ENCODE data around the gene TST. TPM values are rescaled to one million over a fixed set of nuclear protein-coding genes. Genes with fewer than 3 reads are reported as not detected.

The TST gene
- total and polyA plus RNA-seq, 2 of the 8 experiments (the other 6 are each of a cell fraction or from before 2014, with no cell fraction given): 22.6 to 61.6 TPM

DNA sequence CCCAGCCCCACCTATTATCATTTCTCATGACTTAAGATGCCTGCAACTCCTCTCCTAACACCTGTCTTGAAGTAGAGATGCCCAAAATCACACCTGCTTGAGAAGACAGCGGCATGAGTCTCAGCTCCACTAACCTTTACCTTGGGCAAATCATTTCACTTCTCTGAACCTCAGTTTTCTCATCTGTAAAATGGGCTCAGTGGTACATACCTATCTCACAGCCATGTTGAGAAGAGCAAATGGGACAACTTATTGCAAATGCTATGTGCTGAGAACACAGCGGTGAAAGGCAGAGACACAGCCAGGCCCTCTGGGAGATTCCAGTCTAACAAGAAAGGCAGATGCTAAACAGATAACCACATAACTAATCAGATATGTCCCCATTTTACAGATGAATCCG lies 7.8 kb downstream of the TST start:
- no peaks in the 10 kb centered on the region; the same call in 1 of the 2 replicates for H3K79me1 ChIP-seq (ENCODE audit: low read depth, low read length)
- H4K20me1 ChIP-seq (replicated peaks in 1 of 2; ENCODE audit: control insufficient read depth in 1 of 2, insufficient read depth in 2 of 2, low read length in 2 of 2): peaks cover under 1 to 11% of the 10 kb centered on the region in 2 experiments
- H2AK5ac ChIP-seq (ENCODE audit: low read depth, low read length): no peak overlapping the region
- H2BK12ac ChIP-seq (ENCODE audit: low read depth, low read length): no peak overlapping the region
- H3K4me3 ChIP-seq (ENCODE audit: extremely low read depth in 1 of 4, insufficient read depth in 2 of 4, low read depth in 3 of 4, low read length in 4 of 4): no peak overlapping the region
- no peak overlapping the region for H2BK20ac ChIP-seq (ENCODE audit: low read length)
- POLR2A ChIA-PET (ENCODE audit: partially characterized antibody): interaction anchor here (0.7 to 4.1 kb wide), 3 partner anchors 8 to 63 kb away, joined by 3 to 18 read pairs (median 4); partner anchors contain the start of genes MPST and TST
- no peaks in the 10 kb centered on the region for H3K23me2 ChIP-seq (ENCODE audit: low read depth, low read length)
- H3K36me3 ChIP-seq (ENCODE audit: control insufficient read depth in 2 of 4, insufficient read depth in 4 of 4, low read length in 3 of 4): peaks cover 0 to 4% (median 0%) of the 10 kb centered on the region in 4 experiments; a peak in 1 of 8 replicates
- H3K9me3 ChIP-seq (ENCODE audit: insufficient read depth in 2 of 2, low read depth in 1 of 2, low read length in 1 of 2): no peaks in the 10 kb centered on the region
- no peak overlapping the region for H2BK5ac ChIP-seq (ENCODE audit: low read depth, low read length)
- WGBS, 2 experiments (ENCODE audit: extremely low coverage in 1 of 2, insufficient coverage in 1 of 2, insufficient read length in 1 of 2, insufficient replicate concordance in 2 of 2, low coverage in 1 of 2, low lambda C conversion rate in 2 of 2, missing lambda C conversion rate in 1 of 2): 94% methylated on average over 3 of the region's 3 CpGs; no CpG with 5 or more reads in 1 of the 2 experiments
- H2BK120ac ChIP-seq (replicated peaks; ENCODE audit: low read depth, low read length): no peak overlapping the region
- DNase-seq (ENCODE audit: low read depth in 1 of 2, low spot score in 2 of 2) (no peak), FAIRE-seq (no peak)
- H4K5ac ChIP-seq (ENCODE audit: insufficient read length, low read depth, low read length): no peak overlapping the region
- CTCF ChIA-PET (ENCODE audit: partially characterized antibody): interaction anchor here (0.8 to 1.0 kb wide), 2 partner anchors 14 to 34 kb away, joined by 3 to 5 read pairs; no protein-coding TSS in a partner anchor
- H3K4me2 ChIP-seq (ENCODE audit: insufficient read depth in 1 of 2, low read depth in 2 of 2, low read length in 2 of 2): no peak overlapping the region
- H3K9ac ChIP-seq (replicated peaks in 1 of 4; ENCODE audit: extremely low read depth in 1 of 4, low read depth in 3 of 4, low read length in 3 of 4): no peak overlapping the region
- H3K4me1 ChIP-seq (replicated peaks in 1 of 4; ENCODE audit: control insufficient read depth in 3 of 4, insufficient read depth in 4 of 4, low read length in 3 of 4): peaks cover 0 to 4% (median 1%) of the 10 kb centered on the region in 4 experiments; a peak in 3 of 7 replicates
- no peak overlapping the region for H4K8ac ChIP-seq (ENCODE audit: extremely low read depth, insufficient read depth, low read length)
- no peak overlapping the region for H3K23ac ChIP-seq (ENCODE audit: insufficient read length)
- H4K91ac ChIP-seq (replicated peaks; ENCODE audit: insufficient read length, low read length): no peak overlapping the region
- no peak overlapping the region for H3K18ac ChIP-seq (ENCODE audit: extremely low read depth, low read length)
- H3K27me3 ChIP-seq (replicated peaks in 1 of 4; ENCODE audit: control insufficient read depth in 3 of 4, extremely low read depth in 1 of 4, insufficient read depth in 3 of 4, low read length in 3 of 4): no peaks in the 10 kb centered on the region; a peak in 2 of 7 replicates
- no peak overlapping the region for H3K27ac ChIP-seq (ENCODE audit: low read depth, low read length)
- no peaks in the 10 kb centered on the region for H3K79me2 ChIP-seq (ENCODE audit: control insufficient read depth in 1 of 2, insufficient read depth in 2 of 2, low read length in 2 of 2)
- H3K56ac ChIP-seq (replicated peaks; ENCODE audit: insufficient read length, low read depth, low read length): no peak overlapping the region
- H2BK15ac ChIP-seq (ENCODE audit: low read length): no peak overlapping the region
- H2AFZ ChIP-seq (ENCODE audit: low read length): no peak overlapping the region
- no peak overlapping the region for H3K14ac ChIP-seq (ENCODE audit: insufficient read length)
- H3K4ac ChIP-seq (replicated peaks; ENCODE audit: insufficient read length, low read depth, low read length): no peak overlapping the region
- TF ChIP-seq CHD2 (IDR thresholded peaks at IDR 0.05; ENCODE audit: low read length) (no peak), EZH2 (IDR thresholded peaks at IDR 0.05; ENCODE audit: low read depth, low read length, severe bottlenecking) (no peak), FOSL1 (IDR thresholded peaks at IDR 0.05; ENCODE audit: insufficient read depth, low read depth, low read length) (no peak), POLR2A (IDR thresholded peaks at IDR 0.05; ENCODE audit: control extremely low read depth in 1 of 2, low read depth in 2 of 2, low read length in 2 of 2) (peak in 1 of 2 experiments; percentile 31; a peak in 1 of 3 replicates), HDAC2 (IDR thresholded peaks at IDR 0.05; ENCODE audit: borderline replicate concordance in 1 of 2, low read depth in 2 of 2, low read length in 2 of 2) (peak in 1 of 2 experiments; percentile 60; a peak in 1 of 4 replicates), EP300 (IDR thresholded peaks at IDR 0.05; ENCODE audit: borderline replicate concordance in 1 of 2, low read depth in 2 of 2, low read length in 2 of 2) (no peak), SIN3A (conservative IDR thresholded peaks at IDR 0.05 in 1 of 2, IDR thresholded peaks at IDR 0.05 in 1 of 2; ENCODE audit: low read depth in 1 of 2, low read length in 2 of 2) (no peak), KDM1A (IDR thresholded peaks at IDR 0.05; ENCODE audit: borderline replicate concordance, low read length) (peak; percentile 81; the same call in 1 of the 2 replicates), SRF (IDR thresholded peaks at IDR 0.05; ENCODE audit: low read depth, low read length) (no peak), EGR1 (IDR thresholded peaks at IDR 0.05; ENCODE audit: borderline replicate concordance, low read depth, low read length) (no peak), GABPA (IDR thresholded peaks at IDR 0.05; ENCODE audit: borderline replicate concordance, insufficient read depth, low read length) (no peak), TAF1 (IDR thresholded peaks at IDR 0.05; ENCODE audit: low read depth, low read length) (no peak)
- TF ChIP-seq, protein P1, sequence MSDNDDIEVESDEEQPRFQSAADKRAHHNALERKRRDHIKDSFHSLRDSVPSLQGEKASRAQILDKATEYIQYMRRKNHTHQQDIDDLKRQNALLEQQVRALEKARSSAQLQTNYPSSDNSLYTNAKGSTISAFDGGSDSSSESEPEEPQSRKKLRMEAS (IDR thresholded peaks at IDR 0.05): no peak

Measured in H1 (cell line).